GM12878 (cell line): ENCODE results near the gene MRNIP. TPM values are rescaled to one million over a fixed set of nuclear protein-coding genes. Genes with fewer than 3 reads are reported as not detected.
A peak's percentile ranks its signal among the peaks of the same experiment; 100 is the strongest.

Source experiments
- BRCA1 ChIP-seq: IDR thresholded peaks from 2 replicates; pipeline ENCODE4 v1.6.1; 2011; ENCODE audit warnings: low read depth, low read length, improper control_type of control experiment
- CBFB ChIP-seq: IDR thresholded peaks from 2 replicates; pipeline ENCODE4 v1.6.1; 2016; ENCODE audit warnings: antibody characterized with exemption, low read depth
- CBX3 ChIP-seq: fragments of 200-600 bp; sonication (generic); IDR thresholded peaks from 2 replicates; pipeline ENCODE4 v1.6.1; 2016; ENCODE audit warnings: low read depth, borderline replicate concordance
- EGR1 ChIP-seq, 2 experiments: IDR thresholded peaks; 1 replicate in 1 of 2; 2 replicates in 1 of 2; pipeline ENCODE4 v1.6.1; 2011 to 2012; ENCODE audit warnings: low read depth in 2 of 2, low read length in 2 of 2, borderline replicate concordance in 1 of 2, mild to moderate bottlenecking in 1 of 2, moderate library complexity in 1 of 2
- MEF2A ChIP-seq: IDR thresholded peaks from 2 replicates; pipeline ENCODE4 v1.6.1; 2011; ENCODE audit warnings: low read depth, mild to moderate bottlenecking, low read length, moderate library complexity; ENCODE audit not compliant: insufficient read depth
- MTA3 ChIP-seq: IDR thresholded peaks from 2 replicates; pipeline ENCODE4 v1.6.1; 2012; ENCODE audit warnings: low read length, inconsistent platforms, borderline replicate concordance
- PRDM15 ChIP-seq: fragments of 450-650 bp; formaldehyde crosslinking; IDR thresholded peaks from 2 replicates; pipeline ENCODE4 v1.4.0; 2020; ENCODE audit warnings: mild to moderate bottlenecking, moderate library complexity
- RAD21 ChIP-seq: IDR thresholded peaks from 2 replicates; pipeline ENCODE4 v1.6.1; 2011; ENCODE audit warnings: mild to moderate bottlenecking, low read depth, low read length, moderate library complexity; ENCODE audit not compliant: insufficient read depth
- RELA ChIP-seq: fragments of 450-650 bp; IDR thresholded peaks from 2 replicates; pipeline ENCODE4 v1.8.0; 2014; ENCODE audit warnings: borderline replicate concordance; ENCODE audit not compliant: partially characterized antibody
- RFX5 ChIP-seq: IDR thresholded peaks from 2 replicates; pipeline ENCODE4 v1.6.1; 2011; ENCODE audit warnings: low read depth, low read length, improper control_type of control experiment
- ZBTB11 ChIP-seq: fragments of 450-650 bp; formaldehyde crosslinking; IDR thresholded peaks from 2 replicates; pipeline ENCODE4 v1.5.0; 2022; ENCODE audit warnings: mild to moderate bottlenecking, missing genetic modification characterization
- ZNF592 ChIP-seq: fragments of 450-650 bp; IDR thresholded peaks from 2 replicates; pipeline ENCODE4 v1.6.1; 2017; ENCODE audit warnings: mild to moderate bottlenecking, moderate library complexity
- polyA plus RNA-seq, 11 experiments: library from polyadenylated mRNA; depleted of rRNA in 4 of 11; unstranded in 6 of 11; stranded (reverse) in 5 of 11; fragments of >200 nt; fragmentation: Nextera tagmentation in 4 of 11; fragmentation: Illumina TruSeq in 1 of 11; extraction: Ambion mirVana in 4 of 11; extraction: Trizol in 1 of 11; gene quantifications; 1 replicate in 1 of 11; 2 replicates in 10 of 11; pipeline versions ENCODE4 v1.2.1 to v1.2.3, GENCODE V29; 2011 to 2016; ENCODE audit warnings: inconsistent platforms in 2 of 11, missing spikeins in 2 of 11, low read depth in 1 of 11
- total RNA-seq, 4 experiments: library from RNA; depleted of rRNA in 3 of 4; stranded (reverse); fragments of >200 nt in 3 of 4; fragmentation: Illumina TruSeq in 1 of 4; extraction: Trizol in 1 of 4; gene quantifications; 2 replicates each; pipeline versions ENCODE4 v1.2.1 to v1.2.3, GENCODE V29; 2013 to 2021

The MRNIP gene
- total and polyA plus RNA-seq, 10 of the 15 experiments (the other 5 are each of a cell fraction or from before 2014, with no cell fraction given) = 2.4 to 30.4 (median 13.1) TPM

- TF ChIP-seq ZBTB11 (CRISPR knock-in tag) (no peak), PRDM15 (no peak), RELA (peak; percentile 77), RFX5 (no peak), MTA3 (no peak; the same call in 1 of the 2 replicates), ZNF592 (peak; percentile 88), CBX3 (no peak), MEF2A (no peak), EGR1 (IDR thresholded peaks at IDR 0.05; ENCODE audit: borderline replicate concordance in 1 of 2, low read depth in 2 of 2, low read length in 2 of 2) (peak in 1 of 2 experiments; percentile 56; a peak in 1 of 3 replicates), BRCA1 (no peak), RAD21 (peak; percentile 39), CBFB (no peak)
These were observed 62.5 kb downstream of the MRNIP start (continued) for GRCh38 chr5:179795863-179796833.
